Adrenal gland (tissue), 12 donors: ENCODE results near the gene KCNJ13. TPM values are rescaled to one million over a fixed set of nuclear protein-coding genes. Genes with fewer than 3 reads are reported as not detected.
A peak's percentile ranks its signal among the peaks of the same experiment; 100 is the strongest.

Experiments used
- DNase-seq, 7 donors: peaks; one replicate each; pipeline ENCODE4 v3.0.0-alpha.2; 2019 to 2020
- H3K27ac ChIP-seq, 5 donors: fragments of 200-600 bp; sonication (generic) in 4 of 5; 1 replicate in 3 of 5; 2 replicates in 2 of 5; pipeline versions ENCODE4 v1.5.1 to v1.8.0; 2016 to 2020; ENCODE audit warnings: mild to moderate bottlenecking in 1 of 5
- H3K27me3 ChIP-seq: fragments of 200-600 bp; 2 replicates; pipeline ENCODE4 v1.8.0; 2021
- H3K36me3 ChIP-seq, 2 donors: fragments of 200-600 bp; replicated peaks in 1 of 2; 1 replicate in 1 of 2; 2 replicates in 1 of 2; pipeline versions ENCODE4 v1.5.1 to v1.8.0; 2018 to 2022
- H3K4me1 ChIP-seq, 2 donors: fragments of 200-600 bp; replicated peaks in 1 of 2; 1 replicate in 1 of 2; 2 replicates in 1 of 2; pipeline versions ENCODE4 v1.5.1 to v1.8.0; 2018 to 2021
- H3K4me3 ChIP-seq, 4 donors: fragments of 200-600 bp; sonication (generic) in 3 of 4; one replicate each; pipeline ENCODE4 v1.5.1; 2016 to 2018
- H3K9me3 ChIP-seq, 3 donors: fragments of 200-600 bp; sonication (generic) in 1 of 3; replicated peaks in 1 of 3; 1 replicate in 2 of 3; 2 replicates in 1 of 3; pipeline versions ENCODE4 v1.5.1 to v1.8.0; 2016 to 2021
- CTCF ChIP-seq, 6 experiments: fragments of 450-650 bp in 4 of 6; fragments of 200-600 bp in 2 of 6; sonication (generic) in 1 of 6; IDR thresholded peaks; 1 replicate in 5 of 6; 2 replicates in 1 of 6; pipeline versions ENCODE4 v1.5.1 to v1.8.0; 2016 to 2021; ENCODE audit warnings: antibody characterized with exemption in 6 of 6, mild to moderate bottlenecking in 2 of 6, moderate library complexity in 1 of 6
- POLR2A ChIP-seq, 2 donors: fragments of 450-650 bp; IDR thresholded peaks; one replicate each; pipeline ENCODE4 v1.6.1; 2017; ENCODE audit warnings: antibody characterized with exemption in 2 of 2, mild to moderate bottlenecking in 2 of 2, moderate library complexity in 1 of 2
- WGBS, 4 donors: extraction: QIAGEN DNeasy Blood & Tissue Kit in 2 of 4; methylation state at CpG; one replicate each; pipeline versions ENCODE4 v1.1.5 to v1.1.7; 2013 to 2017; 5-methylcytosine and 5-hydroxymethylcytosine counted together
- intact Hi-C, 2 donors: fragments of 100-400 bp; cut with DNase I; formaldehyde crosslinking; loops; one replicate each; pipeline versions ENCODE4 v1.14.1 to v1.15.0; 2022 to 2023
- polyA plus RNA-seq, 3 donors: library from polyadenylated mRNA; stranded (reverse); fragments of 200-250 nt in 2 of 3; fragments of 350-450 nt in 1 of 3; fragmentation: Illumina TruSeq in 1 of 3; extraction: RNeasy Lipid Tissue Mini Kit (QIAGEN cat#74804) in 1 of 3; gene quantifications; one replicate each; pipeline ENCODE4 v1.2.3, GENCODE V29; 2013 to 2014
- total RNA-seq, 9 donors: library from RNA; depleted of rRNA in 4 of 9; stranded (reverse); fragments of >200 nt in 4 of 9; fragments of 120-200 nt in 1 of 9; fragmentation: NEBNext Ultra II Directional in 1 of 9; extraction: Animal tissue kit (Norgen Biotek cat#: 25700) in 1 of 9; gene quantifications; one replicate each; pipeline versions ENCODE4 v1.1.0 to v1.2.4, GENCODE V29; 2013 to 2023
- donor health status: healthy with polysubstance abuse.
- donor health status: Bipolar disorder and iron deficiency.
- donor health status: DM: yes; HTN: yes; CAD: no.
- donor health status: DM: no; HTN: no; CAD: no.
- donor health status: DM: no; HTN: no; CAD: no.
- donor health status: DM: yes; HTN: yes; CAD: no.

KCNJ13 gene
- total and polyA plus RNA-seq, 12 donors: not detected

DNA sequence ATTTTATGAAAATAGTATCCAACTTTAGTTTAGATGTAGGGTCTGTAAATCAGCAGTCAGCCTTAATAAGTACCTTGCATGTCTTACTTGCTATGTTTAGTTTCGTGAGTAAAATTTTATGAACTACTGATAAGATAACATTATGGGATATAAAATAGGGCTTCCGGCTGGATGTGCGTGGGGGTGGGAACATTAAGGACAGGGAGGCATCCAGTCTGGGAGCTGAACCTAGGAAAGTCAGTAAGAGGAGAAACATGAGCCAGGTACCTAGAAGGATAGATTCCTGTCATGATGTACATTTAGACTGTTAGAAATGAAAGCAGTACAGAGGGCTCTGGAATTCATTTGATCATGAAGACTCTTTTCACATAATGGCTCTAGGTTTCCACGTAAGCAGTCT lies 12.7 kb upstream of the KCNJ13 start:
- Histone ChIP-seq H3K27ac (no peak overlapping the region), H3K36me3 (peaks cover 0 to 46% of the 10 kb centered on the region in 2 donors), H3K4me3 (no peak overlapping the region), H3K4me1 (no peaks in the 10 kb centered on the region), H3K27me3 (no peaks in the 10 kb centered on the region), H3K9me3 (no peaks in the 10 kb centered on the region)
- no peak for TF ChIP-seq CTCF (IDR thresholded peaks at IDR 0.05)
- no peak for TF ChIP-seq POLR2A (IDR thresholded peaks at IDR 0.05)
- intact Hi-C loops: loop anchor here in 1 of 2 donors (10.0 kb wide), 1 partner anchor 184 kb away; no protein-coding TSS in a partner anchor
- 87 to 93% (median 91%) methylated on average over 4 of the region's 4 CpGs for WGBS, 4 donors
- no peak for DNase-seq

DNA sequence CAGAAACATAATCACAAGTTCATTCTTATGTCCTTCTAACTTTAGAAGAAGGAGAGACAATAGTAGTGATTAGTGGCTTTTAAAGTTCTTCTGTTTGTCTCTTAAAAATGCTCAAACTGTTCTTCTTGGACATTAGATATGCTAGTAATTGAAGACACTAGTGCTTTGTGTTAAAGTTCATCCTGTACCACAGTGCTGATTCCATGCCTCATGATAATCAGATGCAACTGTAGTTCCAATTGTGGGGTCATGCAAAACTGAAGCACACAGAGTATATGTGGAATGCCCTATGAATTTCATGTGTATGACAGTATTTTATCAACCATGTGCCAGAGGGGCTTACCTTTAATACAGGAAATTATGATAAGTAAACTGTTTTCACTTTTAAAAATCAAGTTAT lies 11.4 kb upstream of the KCNJ13 start:
- intact Hi-C loops: loop anchor here in 1 of 2 donors (10.0 kb wide), 1 partner anchor 183 kb away; no protein-coding TSS in a partner anchor
- H3K36me3 ChIP-seq: peaks cover 0 to 40% of the 10 kb centered on the region in 2 donors

DNA sequence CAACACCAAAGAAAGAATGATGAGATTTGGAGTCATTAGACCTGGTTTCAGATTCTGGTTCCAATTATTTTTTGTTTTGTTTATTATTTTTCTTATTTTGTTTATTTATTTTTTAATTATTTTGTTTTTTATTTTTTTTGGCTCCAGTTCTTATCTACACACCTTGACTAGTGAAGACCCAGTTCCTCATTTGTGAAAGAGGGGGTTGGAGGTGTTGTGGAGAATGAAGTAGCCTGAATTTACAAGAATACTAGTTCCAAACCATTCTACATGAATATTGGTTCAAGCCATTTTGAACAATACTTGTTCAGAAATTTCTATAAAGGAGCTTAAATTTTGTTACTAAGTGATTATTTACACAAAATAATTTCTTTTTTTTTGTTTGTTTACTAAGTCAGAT lies 6.9 kb upstream of the KCNJ13 start:
- Histone ChIP-seq H3K36me3 (peaks cover 0 to 15% of the 10 kb centered on the region in 2 donors), H3K4me3 (no peak overlapping the region)
- intact Hi-C loops: loop anchor here in 1 of 2 donors (10.0 kb wide), 1 partner anchor 178 kb away; no protein-coding TSS in a partner anchor

More for the DNA sequence above, 11.4 kb upstream of the KCNJ13 start:
- no peak for TF ChIP-seq CTCF (IDR thresholded peaks at IDR 0.05)
- no peak for TF ChIP-seq POLR2A (IDR thresholded peaks at IDR 0.05)
- no peak for DNase-seq
- no peak overlapping the region for H3K4me3 ChIP-seq
- H3K4me1 ChIP-seq: no peaks in the 10 kb centered on the region
- no peaks in the 10 kb centered on the region for H3K27me3 ChIP-seq
- no peak overlapping the region for H3K27ac ChIP-seq
- no peaks in the 10 kb centered on the region for H3K9me3 ChIP-seq

GRCh38 chr2:232781765-232782164 lies 5.4 kb upstream of the KCNJ13 start:
- Histone ChIP-seq H3K4me3 (no peak overlapping the region), H3K27me3 (no peaks in the 10 kb centered on the region), H3K36me3 (peaks cover 0 to 4% of the 10 kb centered on the region in 2 donors), H3K27ac (no peak overlapping the region), H3K9me3 (no peaks in the 10 kb centered on the region), H3K4me1 (peaks cover 0 to 3% of the 10 kb centered on the region in 2 donors)
- DNase-seq: peak in 4 of 7 donors; percentile 33 to 49 (median 48)
- intact Hi-C loops: loop anchor here in 1 of 2 donors (10.0 kb wide), 1 partner anchor 177 kb away; no protein-coding TSS in a partner anchor
- TF ChIP-seq CTCF (IDR thresholded peaks at IDR 0.05): no peak

More for the DNA sequence above, 6.9 kb upstream of the KCNJ13 start:
- no peak for TF ChIP-seq POLR2A (IDR thresholded peaks at IDR 0.05)
- no peak for TF ChIP-seq CTCF (IDR thresholded peaks at IDR 0.05)
- H3K27me3 ChIP-seq: no peaks in the 10 kb centered on the region
- no peaks in the 10 kb centered on the region for H3K9me3 ChIP-seq
- peaks cover 0 to 3% of the 10 kb centered on the region in 2 donors for H3K4me1 ChIP-seq
- H3K27ac ChIP-seq: no peak overlapping the region
- no peak for DNase-seq
